GM19467 (cell line): ENCODE results near the gene ACP3.

Experiments
- ATAC-seq: cut with Tn5 transposase; IDR thresholded peaks from one replicate; pipeline ENCODE4 v1.9.1; 2021; ENCODE audit warnings: mild to moderate bottlenecking, moderate library complexity; ENCODE audit not compliant: unreplicated experiment

Gene ACP3

GRCh38 chr3:132315851-132316250, 1.4 kb upstream of the ACP3 start:
- no peak for ATAC-seq

GRCh38 chr3:132318451-132318850, 1.2 kb downstream of the ACP3 start:
- ATAC-seq: no peak

GRCh38 chr3:132321304-132321703, 4.1 kb downstream of the ACP3 start:
- ATAC-seq: no peak

GRCh38 chr3:132325103-132325606, 7.9 kb downstream of the ACP3 start:
- ATAC-seq: no peak

GRCh38 chr3:132325634-132326033, 8.4 kb downstream of the ACP3 start:
- ATAC-seq: peak; percentile 29

- ATAC-seq: peak; percentile 63
These were observed 9.0 kb downstream of the ACP3 start for GRCh38 chr3:132326251-132326650.

GRCh38 chr3:132332082-132332481, 14.9 kb downstream of the ACP3 start:
- no peak for ATAC-seq

- no peak for ATAC-seq
These were observed 15.3 kb downstream of the ACP3 start for GRCh38 chr3:132332508-132332907.

GRCh38 chr3:132341746-132342145, 24.5 kb downstream of the ACP3 start:
- no peak for ATAC-seq

- no peak for ATAC-seq
These were observed 25.0 kb downstream of the ACP3 start for GRCh38 chr3:132342183-132342582.

- no peak for ATAC-seq
These were observed 25.4 kb downstream of the ACP3 start for GRCh38 chr3:132342610-132343009.

- ATAC-seq: peak; percentile 61
These were observed 25.9 kb downstream of the ACP3 start for GRCh38 chr3:132343018-132343612.

GRCh38 chr3:132344666-132345280, 27.6 kb downstream of the ACP3 start:
- ATAC-seq: no peak

- no peak for ATAC-seq
These were observed 29.9 kb downstream of the ACP3 start for GRCh38 chr3:132346841-132347736.

- no peak for ATAC-seq
These were observed 30.6 kb downstream of the ACP3 start for GRCh38 chr3:132347811-132348210.

- ATAC-seq: no peak
These were observed 31.3 kb downstream of the ACP3 start for GRCh38 chr3:132348531-132348930.

- ATAC-seq: no peak
These were observed 33.6 kb downstream of the ACP3 start for GRCh38 chr3:132350814-132351213.

GRCh38 chr3:132351222-132351806, 34.1 kb downstream of the ACP3 start:
- ATAC-seq: no peak

- peak; percentile 83 for ATAC-seq
These were observed 35.4 kb downstream of the ACP3 start for GRCh38 chr3:132352556-132353143.

GRCh38 chr3:132354916-132355702, 37.9 kb downstream of the ACP3 start:
- ATAC-seq: no peak
